SU-DHL-6 (cell line): ENCODE results near the gene WDR5.

Experiments
- CTCF ChIP-seq: fragments of 200-600 bp; sonication (generic); IDR thresholded peaks from one replicate; pipeline ENCODE4 v1.5.1; 2017; ENCODE audit warnings: antibody characterized with exemption, mild to moderate bottlenecking, low read length, moderate library complexity; ENCODE audit not compliant: insufficient read depth, poor library complexity, severe bottlenecking
- EZH2phosphoT487 ChIP-seq: fragments of 200-600 bp; sonication (generic), shearing (Covaris generic); conservative IDR thresholded peaks from 2 replicates; pipeline ENCODE4 v1.6.1; 2018; ENCODE audit warnings: mild to moderate bottlenecking, antibody characterized with exemption, low read length, moderate library complexity, mixed read lengths

- TF ChIP-seq CTCF = no peak
- no peak for TF ChIP-seq EZH2phosphoT487
Measured at GRCh38 chr9:134186471-134187109, 50.7 kb downstream of the WDR5 start.
